Activated naive CD4-positive, alpha-beta T cell treated with anti-CD3 and anti-CD28 coated beads for 36 hours (primary cell): ENCODE data around the gene RPL7L1. TPM values are rescaled to one million over a fixed set of nuclear protein-coding genes. Genes with fewer than 3 reads are reported as not detected.

Source experiments
- CTCF ChIA-PET: fragments of 350-600 bp; sonication (Branson Sonifier 250); formaldehyde crosslinking; loops from one replicate; lab custom pipeline; 2021; ENCODE audit warnings: antibody characterized with exemption; lab: Charles Lee
- DNase-seq: peaks from one replicate; pipeline ENCODE4 v3.0.0-alpha.2; 2020
- H3K27ac Mint-ChIP-seq: one replicate; pipeline ENCODE4 v1.8.0; 2021; ENCODE audit warnings: mild to moderate bottlenecking, mixed read lengths
- H3K27me3 Mint-ChIP-seq: one replicate; pipeline ENCODE4 v1.8.0; 2021; ENCODE audit warnings: low read depth, mixed read lengths
- H3K36me3 Mint-ChIP-seq: one replicate; pipeline ENCODE4 v1.8.0; 2021; ENCODE audit warnings: low read depth, mixed read lengths
- H3K4me1 Mint-ChIP-seq: one replicate; pipeline ENCODE4 v1.8.0; 2021; ENCODE audit warnings: low read depth, mixed read lengths
- H3K4me3 Mint-ChIP-seq: one replicate; pipeline ENCODE4 v1.8.0; 2021; ENCODE audit warnings: mild to moderate bottlenecking, moderate library complexity, mixed read lengths
- H3K9me3 Mint-ChIP-seq: one replicate; pipeline ENCODE4 v1.8.0; 2021; ENCODE audit warnings: mixed read lengths
- intact Hi-C: fragments of 100-400 bp; cut with micrococcal nuclease; formaldehyde crosslinking; loops from one replicate; pipeline ENCODE4 v1.15.1; 2023
- total RNA-seq, 2 experiments: library from RNA; stranded (reverse); gene quantifications; one replicate each; pipeline ENCODE4 v1.2.3, GENCODE V29; 2021

Gene RPL7L1
- total RNA-seq, 2 experiments from 2014 or later: 99.0 to 101 TPM

GRCh38 chr6:42936398-42936797 is 57.0 kb downstream of the RPL7L1 start:
- Mint-ChIP-seq H3K4me1 (peaks cover 24% of the 10 kb centered on the region), H3K9me3 (no peaks in the 10 kb centered on the region), H3K27me3 (no peaks in the 10 kb centered on the region), H3K36me3 (peaks cover 30% of the 10 kb centered on the region), H3K27ac (no peak overlapping the region), H3K4me3 (no peak overlapping the region)
- DNase-seq: no peak
- CTCF ChIA-PET: interaction anchor here (0.6 to 0.7 kb wide), 2 partner anchors 22 to 1473 kb away, joined by 3 to 5 read pairs; no protein-coding TSS in a partner anchor
- intact Hi-C loops: no loop called here

GRCh38 chr6:42937548-42938427 is 58.4 kb downstream of the RPL7L1 start:
- Mint-ChIP-seq H3K36me3 (peaks cover 22% of the 10 kb centered on the region), H3K27me3 (no peaks in the 10 kb centered on the region), H3K4me3 (no peak overlapping the region), H3K4me1 (peaks cover 12% of the 10 kb centered on the region), H3K9me3 (no peaks in the 10 kb centered on the region), H3K27ac (no peak overlapping the region)
- intact Hi-C loops: no loop called here
- CTCF ChIA-PET: no interaction called here
- no peak for DNase-seq

- CTCF ChIA-PET: interaction anchor here (1.2 kb wide), 1 partner anchor 9 kb away, joined by 4 read pairs; the partner anchor contains the start of gene CNPY3
Observed at GRCh38 chr6:42938428-42938796, 59.0 kb downstream of the RPL7L1 start.

GRCh38 chr6:42938987-42939809 is 59.8 kb downstream of the RPL7L1 start:
- H3K4me1 Mint-ChIP-seq: peaks cover 2% of the 10 kb centered on the region
- H3K9me3 Mint-ChIP-seq: no peaks in the 10 kb centered on the region
- CTCF ChIA-PET: interaction anchor here (1.2 kb wide), 1 partner anchor 9 kb away, joined by 4 read pairs; the partner anchor contains the start of gene CNPY3
- H3K27me3 Mint-ChIP-seq: no peaks in the 10 kb centered on the region
- H3K36me3 Mint-ChIP-seq: peaks cover 27% of the 10 kb centered on the region
- H3K27ac Mint-ChIP-seq: no peak overlapping the region
- no peak for DNase-seq
- intact Hi-C loops: no loop called here
- H3K4me3 Mint-ChIP-seq: no peak overlapping the region

More at GRCh38 chr6:42938428-42938796, 59.0 kb downstream of the RPL7L1 start:
- H3K4me3 Mint-ChIP-seq: no peak overlapping the region
- no peaks in the 10 kb centered on the region for H3K9me3 Mint-ChIP-seq
- DNase-seq: no peak
- intact Hi-C loops: no loop called here
- H3K27me3 Mint-ChIP-seq: no peaks in the 10 kb centered on the region
- no peak overlapping the region for H3K27ac Mint-ChIP-seq
- peaks cover 5% of the 10 kb centered on the region for H3K4me1 Mint-ChIP-seq
- peaks cover 22% of the 10 kb centered on the region for H3K36me3 Mint-ChIP-seq

Other genes with a start within 250 kb of the RPL7L1 start
- gene PRPH2, start 157.0 kb upstream of the RPL7L1 start, total RNA-seq: not detected
- 10 to 100 TPM; 12.6 to 12.9 TPM for gene TBCC, start 133.5 kb upstream of the RPL7L1 start, total RNA-seq
- gene BICRAL, start 97.6 kb upstream of the RPL7L1 start, total RNA-seq: 1 to 10 TPM; 7.8 to 7.9 TPM
- gene PTCRA, start 36.4 kb downstream of the RPL7L1 start, total RNA-seq: not detected
- 10 to 100 TPM; 37.6 to 41.0 TPM for gene CNPY3, start 49.9 kb downstream of the RPL7L1 start, total RNA-seq
- not detected for gene GNMT, start 81.1 kb downstream of the RPL7L1 start, total RNA-seq
- 10 to 100 TPM; 17.1 to 18.2 TPM for gene PEX6, start 99.6 kb downstream of the RPL7L1 start, total RNA-seq
- 10 to 100 TPM; 52.4 to 54.4 TPM for gene PPP2R5D, start 105.0 kb downstream of the RPL7L1 start, total RNA-seq
- 10 to 100 TPM; 80.6 to 85.1 TPM for gene MEA1, start 134.3 kb downstream of the RPL7L1 start, total RNA-seq
- 10 to 100 TPM; 58.6 to 58.9 TPM for gene KLHDC3, start 134.6 kb downstream of the RPL7L1 start, total RNA-seq
- gene RRP36, start 142.0 kb downstream of the RPL7L1 start, total RNA-seq: 10 to 100 TPM; 31.0 to 32.7 TPM
- gene CUL7, start 174.2 kb downstream of the RPL7L1 start, total RNA-seq: 10 to 100 TPM; 21.9 to 22.1 TPM
- gene MRPL2, start 179.8 kb downstream of the RPL7L1 start, total RNA-seq: 10 to 100 TPM; 87.7 to 95.1 TPM
- gene KLC4, start 180.0 kb downstream of the RPL7L1 start, total RNA-seq: 10 to 100 TPM; 12.0 to 12.3 TPM
- 1 to 10 TPM; 2.0 to 2.2 TPM for gene PTK7, start 196.7 kb downstream of the RPL7L1 start, total RNA-seq